BE2C (cell line): ENCODE data around the gene ZMYND8.

Experiments used
- DNase-seq: peaks from one replicate; pipeline ENCODE4 v3.0.0-alpha.2; 2020
- H3K27me3 ChIP-seq: fragments of 250-450 bp; sonication (Bioruptor Pico); 2 replicates; pipeline ENCODE4 v1.5.1; 2020; ENCODE audit warnings: mild to moderate bottlenecking
- H3K36me3 ChIP-seq: fragments of 250-450 bp; sonication (Bioruptor Pico); 2 replicates; pipeline ENCODE4 v1.5.1; 2020; ENCODE audit warnings: mild to moderate bottlenecking
- H3K4me1 ChIP-seq: fragments of 250-450 bp; sonication (Bioruptor Pico); 2 replicates; pipeline ENCODE4 v1.5.1; 2020
- H3K4me3 ChIP-seq: 2 replicates; pipeline ENCODE4 v1.5.1; 2011; ENCODE audit warnings: low read depth, low read length
- H3K9me3 ChIP-seq: fragments of 250-450 bp; sonication (Bioruptor Pico); 2 replicates; pipeline ENCODE4 v1.5.1; 2020
- TF ChIP-seq, protein P1 (sequence below): IDR thresholded peaks from 2 replicates; pipeline ENCODE4 v1.5.1; 2012; ENCODE audit warnings: mild to moderate bottlenecking, low read depth, low read length

ZMYND8 gene

DNA sequence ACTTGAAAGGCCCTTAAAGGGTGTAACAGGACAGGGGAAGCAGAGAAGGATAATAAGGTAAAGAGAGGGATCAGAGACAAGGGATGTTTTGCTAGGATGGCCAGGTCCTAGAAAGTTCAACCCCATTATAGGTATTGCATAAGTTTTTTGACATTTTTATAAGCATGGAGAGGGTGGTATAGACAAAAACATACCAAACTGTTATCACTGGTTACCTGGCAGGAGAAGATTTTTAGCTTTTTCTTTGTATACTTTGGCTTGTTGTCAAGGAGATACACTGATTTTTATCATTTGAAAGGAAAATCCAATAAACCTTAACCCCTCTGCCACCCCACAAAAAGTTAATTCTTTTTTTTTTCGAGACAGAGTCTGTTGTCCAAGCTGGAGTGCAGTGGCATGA lies 28.4 kb downstream of the ZMYND8 start:
- no peak overlapping the region for H3K4me3 ChIP-seq
- peaks cover 35% of the 10 kb centered on the region for H3K36me3 ChIP-seq
- peaks cover 21% of the 10 kb centered on the region for H3K4me1 ChIP-seq
- DNase-seq, result no peak
- no peaks in the 10 kb centered on the region for H3K9me3 ChIP-seq
- TF ChIP-seq, protein P1, sequence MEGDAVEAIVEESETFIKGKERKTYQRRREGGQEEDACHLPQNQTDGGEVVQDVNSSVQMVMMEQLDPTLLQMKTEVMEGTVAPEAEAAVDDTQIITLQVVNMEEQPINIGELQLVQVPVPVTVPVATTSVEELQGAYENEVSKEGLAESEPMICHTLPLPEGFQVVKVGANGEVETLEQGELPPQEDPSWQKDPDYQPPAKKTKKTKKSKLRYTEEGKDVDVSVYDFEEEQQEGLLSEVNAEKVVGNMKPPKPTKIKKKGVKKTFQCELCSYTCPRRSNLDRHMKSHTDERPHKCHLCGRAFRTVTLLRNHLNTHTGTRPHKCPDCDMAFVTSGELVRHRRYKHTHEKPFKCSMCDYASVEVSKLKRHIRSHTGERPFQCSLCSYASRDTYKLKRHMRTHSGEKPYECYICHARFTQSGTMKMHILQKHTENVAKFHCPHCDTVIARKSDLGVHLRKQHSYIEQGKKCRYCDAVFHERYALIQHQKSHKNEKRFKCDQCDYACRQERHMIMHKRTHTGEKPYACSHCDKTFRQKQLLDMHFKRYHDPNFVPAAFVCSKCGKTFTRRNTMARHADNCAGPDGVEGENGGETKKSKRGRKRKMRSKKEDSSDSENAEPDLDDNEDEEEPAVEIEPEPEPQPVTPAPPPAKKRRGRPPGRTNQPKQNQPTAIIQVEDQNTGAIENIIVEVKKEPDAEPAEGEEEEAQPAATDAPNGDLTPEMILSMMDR, result no peak
- H3K27me3 ChIP-seq, result no peaks in the 10 kb centered on the region

DNA sequence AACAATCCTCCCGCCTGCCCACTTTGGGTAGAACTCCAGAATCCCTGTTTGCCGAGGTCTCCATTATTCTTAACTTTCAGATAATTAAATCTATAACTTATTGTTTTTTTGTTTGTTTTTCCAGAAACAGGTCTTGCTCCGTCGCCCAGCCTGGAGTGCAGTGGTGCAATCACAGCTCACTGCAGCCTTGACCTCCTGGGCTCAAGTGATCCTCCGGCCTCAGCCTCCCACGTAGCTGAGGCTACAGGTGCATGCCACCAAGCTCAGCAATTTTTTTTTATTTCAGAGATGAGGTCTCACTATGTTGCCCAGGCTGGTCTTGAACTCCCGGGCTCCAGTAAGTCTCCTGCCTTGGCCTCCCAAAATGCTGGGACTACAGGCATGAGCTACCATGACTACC lies 28.8 kb downstream of the ZMYND8 start:
- no peak overlapping the region for H3K4me3 ChIP-seq
- H3K36me3 ChIP-seq, result peaks cover 34% of the 10 kb centered on the region
- H3K9me3 ChIP-seq, result no peaks in the 10 kb centered on the region
- TF ChIP-seq, protein P1, result no peak
- peaks cover 21% of the 10 kb centered on the region for H3K4me1 ChIP-seq
- no peaks in the 10 kb centered on the region for H3K27me3 ChIP-seq
- DNase-seq, result no peak

DNA sequence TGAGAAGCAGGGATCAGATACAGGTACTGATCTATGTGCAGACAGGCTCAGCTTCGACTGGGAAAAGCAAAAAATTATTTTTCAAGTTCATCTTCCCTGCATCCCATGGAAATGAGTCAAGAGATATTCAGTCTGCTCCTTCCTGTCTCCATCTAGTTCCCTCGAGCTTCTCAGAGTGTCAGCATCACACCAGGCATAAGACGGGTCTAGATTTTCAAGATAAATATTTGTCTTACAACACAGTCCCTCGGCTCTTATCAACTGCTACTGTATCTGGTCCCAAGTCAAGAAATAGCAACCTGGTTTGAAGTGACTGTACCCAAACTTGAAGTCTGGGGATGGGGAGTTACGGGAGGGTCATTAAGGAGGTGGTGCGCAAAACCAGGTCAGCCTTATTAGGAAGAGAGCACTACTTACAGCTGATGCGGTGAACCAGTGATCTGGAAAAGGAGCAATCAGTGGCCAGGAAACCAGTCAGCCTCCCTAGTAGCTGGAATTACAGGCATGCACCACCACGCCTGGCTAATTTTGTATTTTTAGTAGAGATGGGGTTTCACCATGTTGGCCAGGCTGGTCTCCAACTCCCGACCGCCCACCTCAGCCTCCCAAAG lies 29.7 kb downstream of the ZMYND8 start:
- H3K9me3 ChIP-seq, result no peaks in the 10 kb centered on the region
- no peaks in the 10 kb centered on the region for H3K27me3 ChIP-seq
- DNase-seq, result no peak
- no peak overlapping the region for H3K4me3 ChIP-seq
- TF ChIP-seq, protein P1, result no peak
- H3K4me1 ChIP-seq, result peaks cover 21% of the 10 kb centered on the region
- H3K36me3 ChIP-seq, result peaks cover 29% of the 10 kb centered on the region

DNA sequence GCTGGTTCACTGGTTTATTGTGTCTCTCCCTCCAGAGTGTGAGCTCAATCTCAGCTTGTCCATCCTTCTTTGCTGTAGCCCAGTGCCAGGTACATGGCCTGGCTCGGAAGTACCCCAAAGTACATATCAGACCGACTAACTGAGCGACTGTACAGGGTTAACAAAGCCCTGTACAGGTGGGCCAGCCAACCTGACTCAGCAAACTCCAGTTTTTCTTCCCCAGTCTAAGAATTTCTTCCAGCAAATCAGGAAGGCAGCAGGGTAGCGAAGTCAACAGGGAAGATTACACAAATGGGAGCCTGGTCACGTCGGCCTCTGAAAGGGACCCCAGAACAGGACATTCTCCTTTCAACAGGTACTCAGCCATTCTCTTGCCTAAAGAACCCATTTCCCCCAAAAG lies 31.3 kb downstream of the ZMYND8 start:
- DNase-seq, result no peak
- Histone ChIP-seq H3K4me3 (no peak overlapping the region), H3K36me3 (peaks cover 30% of the 10 kb centered on the region), H3K4me1 (peaks cover 13% of the 10 kb centered on the region), H3K27me3 (no peaks in the 10 kb centered on the region), H3K9me3 (no peaks in the 10 kb centered on the region)
- TF ChIP-seq, protein P1, result no peak

DNA sequence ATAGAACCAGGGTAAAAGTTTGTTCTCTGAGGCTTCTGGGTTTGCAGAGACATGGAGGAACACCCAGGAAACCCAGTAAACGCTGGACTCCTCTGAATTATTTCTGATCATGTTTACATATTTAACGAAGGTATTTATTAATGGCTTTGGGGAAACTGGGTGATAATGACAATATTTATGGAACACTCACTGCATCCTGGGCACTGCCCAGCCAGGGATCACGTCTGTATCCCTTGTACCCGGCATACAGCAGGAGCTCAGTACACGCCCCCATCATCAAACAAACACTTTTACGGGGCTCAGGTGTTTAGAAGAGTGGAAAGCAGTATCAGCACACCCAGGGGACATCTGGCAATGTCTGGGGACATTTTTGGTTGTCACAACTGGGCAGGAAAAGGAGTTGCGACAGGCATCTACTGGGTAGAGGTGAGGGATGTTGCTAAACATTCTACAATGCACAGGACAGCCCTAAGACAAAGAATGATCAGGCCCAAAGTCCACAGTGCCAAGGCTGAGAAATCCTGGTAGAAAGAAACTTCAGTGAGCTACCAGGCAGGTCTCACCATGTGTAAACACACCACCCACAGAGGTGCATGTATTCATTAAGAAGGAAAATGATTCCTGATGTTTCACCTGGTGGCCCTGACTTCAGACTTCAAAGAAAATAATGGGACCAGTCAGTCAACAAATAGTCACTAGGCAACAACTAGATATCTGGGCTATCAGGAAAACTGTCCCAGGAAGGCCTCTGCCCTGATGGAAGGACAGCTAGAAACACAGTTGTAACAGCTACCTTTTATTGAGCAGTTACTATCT lies 35.3 kb downstream of the ZMYND8 start:
- no peak for DNase-seq
- no peaks in the 10 kb centered on the region for H3K9me3 ChIP-seq
- H3K27me3 ChIP-seq, result no peaks in the 10 kb centered on the region
- H3K4me1 ChIP-seq, result peaks cover 16% of the 10 kb centered on the region; the same call in 1 of the 2 replicates
- TF ChIP-seq, protein P1, result no peak
- H3K4me3 ChIP-seq, result no peak overlapping the region
- peaks cover 29% of the 10 kb centered on the region for H3K36me3 ChIP-seq
